HG03575 (cell line): ENCODE measurements around the gene SPTBN4.
A peak's percentile ranks its signal among the peaks of the same experiment; 100 is the strongest.
"Not testable (repeated sequence)": the region's sequence is repeated elsewhere in the genome, so short reads cannot be mapped to it uniquely, and the experiment has no call there.

ENCODE experiments used
- ATAC-seq: cut with Tn5 transposase; IDR thresholded peaks from one replicate; pipeline ENCODE4 v1.9.1; 2021; ENCODE audit not compliant: unreplicated experiment, insufficient number of reproducible peaks, low FRiP score; ENCODE audit errors: extremely low read depth

SPTBN4 gene

DNA sequence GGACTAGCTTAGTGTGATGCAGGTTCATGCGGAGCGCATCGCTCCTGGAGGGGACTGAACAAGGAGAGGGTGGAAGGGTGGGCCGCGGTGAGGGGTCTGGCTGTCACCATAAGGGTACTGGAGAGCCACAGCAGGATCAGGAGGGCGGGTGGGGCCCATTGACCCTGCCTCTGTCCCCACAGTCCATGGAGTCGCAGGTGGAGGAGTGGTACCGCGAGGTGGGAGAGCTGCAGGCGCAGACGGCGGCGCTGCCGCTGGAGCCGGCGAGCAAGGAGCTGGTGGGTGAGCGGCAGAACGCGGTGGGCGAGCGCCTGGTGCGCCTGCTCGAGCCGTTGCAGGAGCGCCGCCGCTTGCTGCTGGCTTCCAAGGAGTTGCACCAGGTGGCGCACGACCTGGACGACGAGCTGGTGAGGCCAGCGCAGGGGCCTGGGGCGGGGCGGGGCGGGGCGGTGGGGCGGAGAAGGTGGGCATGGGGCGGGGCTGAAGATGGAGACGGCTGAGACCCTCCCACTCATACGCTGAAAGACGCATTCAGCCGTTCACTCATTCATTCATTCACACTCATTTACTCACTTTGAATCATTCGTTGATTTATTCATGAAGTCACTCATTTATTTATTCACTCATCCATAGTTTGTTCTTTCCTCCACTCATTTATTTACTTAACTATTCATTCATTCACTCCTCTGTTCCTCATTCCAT lies 82.4 kb downstream of the SPTBN4 start:
- ATAC-seq = no peak

DNA sequence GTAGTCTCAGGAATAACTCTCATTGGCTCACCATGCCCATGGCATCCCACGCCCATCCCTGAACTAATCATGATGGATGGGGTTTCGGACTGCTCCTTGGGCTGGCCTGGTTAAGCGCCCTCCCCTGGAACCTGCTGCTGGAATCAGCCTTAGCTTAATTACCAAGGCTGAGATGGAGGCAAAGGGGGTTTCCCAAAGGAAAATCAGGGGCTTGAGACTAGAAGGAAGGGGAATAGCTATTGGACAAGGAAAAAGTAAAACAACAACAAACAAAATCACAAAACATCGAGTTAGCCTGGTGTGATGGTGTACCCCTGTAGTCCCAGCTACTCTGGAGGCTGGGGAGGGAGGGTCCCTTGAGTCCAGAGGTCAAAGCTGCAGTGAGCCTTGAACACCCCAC lies 84.2 kb downstream of the SPTBN4 start:
- ATAC-seq = no peak

DNA sequence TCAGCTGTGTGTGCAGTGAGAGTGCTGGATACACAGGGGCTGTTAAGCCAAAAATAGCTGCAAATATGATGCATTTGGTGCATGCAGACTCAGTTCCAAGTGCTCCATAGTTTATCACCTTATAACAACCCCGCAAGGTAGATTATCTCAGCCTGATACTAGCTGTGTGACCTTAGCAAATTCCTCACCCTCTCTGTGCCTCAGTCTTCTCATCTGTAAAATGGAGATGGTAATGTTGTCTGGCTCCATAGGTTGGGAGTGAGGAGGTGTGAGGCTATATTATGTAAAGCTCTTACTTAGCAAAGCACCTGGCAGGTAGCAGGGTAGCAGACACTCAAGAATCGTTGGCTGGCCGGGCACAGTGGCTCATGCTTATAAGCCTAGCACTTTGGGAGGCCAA lies 86.0 kb downstream of the SPTBN4 start:
- ATAC-seq = no peak

DNA sequence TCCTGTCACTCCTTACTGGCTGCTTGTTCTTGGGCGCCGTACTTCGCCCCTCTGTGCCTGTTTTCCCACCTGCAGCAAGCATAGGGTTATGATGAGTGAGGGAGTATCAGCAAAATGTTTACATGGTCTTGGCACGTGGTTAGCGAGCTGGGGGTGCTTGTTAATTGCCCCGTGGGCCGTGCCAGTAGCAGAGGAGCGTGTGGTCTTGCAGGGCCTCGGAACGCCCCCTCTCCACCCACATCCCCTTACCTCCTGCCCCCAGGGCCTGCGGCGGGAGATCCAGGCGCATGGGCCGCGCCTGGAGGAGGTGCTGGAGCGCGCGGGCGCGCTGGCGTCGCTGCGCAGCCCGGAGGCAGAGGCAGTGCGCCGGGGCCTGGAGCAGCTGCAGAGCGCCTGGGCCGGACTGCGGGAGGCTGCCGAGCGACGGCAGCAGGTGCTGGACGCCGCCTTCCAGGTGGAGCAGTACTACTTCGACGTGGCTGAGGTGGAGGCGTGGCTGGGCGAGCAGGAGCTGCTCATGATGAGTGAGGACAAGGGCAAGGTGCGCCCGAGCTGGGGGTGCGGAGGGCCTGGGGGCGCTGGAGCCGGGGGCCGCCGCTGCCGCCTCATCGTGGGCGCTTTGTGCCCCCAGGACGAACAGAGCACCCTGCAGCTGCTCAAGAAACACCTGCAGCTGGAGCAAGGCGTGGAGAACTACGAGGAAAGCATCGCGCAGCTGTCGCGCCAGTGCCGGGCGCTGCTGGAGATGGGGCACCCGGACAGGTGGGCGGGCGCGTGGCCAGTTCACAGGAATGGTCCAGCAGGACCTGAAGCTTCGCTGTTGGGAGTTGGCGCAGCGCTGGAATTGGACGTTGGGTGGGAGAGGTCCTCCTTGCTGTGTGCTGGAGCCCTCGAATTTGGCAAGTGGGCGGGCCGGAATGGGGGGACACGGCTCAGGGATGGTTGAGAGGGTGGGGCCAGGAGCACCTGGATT lies 87.4 kb downstream of the SPTBN4 start:
- ATAC-seq = no peak

DNA sequence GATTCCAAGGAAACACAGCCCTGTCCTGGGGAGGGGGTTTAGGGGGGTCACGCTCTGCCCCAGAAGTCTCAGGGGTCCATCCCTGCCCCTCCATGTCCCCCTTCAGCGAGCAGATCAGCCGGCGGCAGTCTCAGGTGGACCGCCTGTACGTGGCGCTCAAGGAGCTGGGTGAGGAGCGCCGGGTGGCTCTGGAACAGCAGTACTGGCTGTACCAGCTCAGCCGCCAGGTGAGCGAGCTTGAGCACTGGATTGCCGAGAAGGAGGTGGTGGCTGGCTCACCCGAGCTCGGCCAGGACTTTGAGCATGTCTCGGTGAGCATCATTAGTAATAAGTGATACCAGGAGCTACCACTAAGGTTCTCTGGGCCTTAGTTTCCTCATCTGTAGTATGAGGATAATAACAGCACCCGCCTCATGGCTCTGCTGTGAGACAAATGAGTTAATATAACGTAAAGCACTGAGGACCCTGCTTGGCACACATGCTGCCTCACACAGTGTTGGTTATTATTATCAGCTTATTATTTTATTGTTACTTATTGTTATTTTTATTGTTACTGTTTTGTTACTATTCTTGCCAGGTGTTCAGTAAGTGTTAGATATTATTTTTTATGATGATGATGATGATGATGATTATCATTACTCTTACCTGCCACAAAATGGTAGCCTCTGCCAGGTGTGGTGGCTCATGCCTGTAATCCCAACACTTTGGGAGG lies 89.3 kb downstream of the SPTBN4 start:
- ATAC-seq = no peak

DNA sequence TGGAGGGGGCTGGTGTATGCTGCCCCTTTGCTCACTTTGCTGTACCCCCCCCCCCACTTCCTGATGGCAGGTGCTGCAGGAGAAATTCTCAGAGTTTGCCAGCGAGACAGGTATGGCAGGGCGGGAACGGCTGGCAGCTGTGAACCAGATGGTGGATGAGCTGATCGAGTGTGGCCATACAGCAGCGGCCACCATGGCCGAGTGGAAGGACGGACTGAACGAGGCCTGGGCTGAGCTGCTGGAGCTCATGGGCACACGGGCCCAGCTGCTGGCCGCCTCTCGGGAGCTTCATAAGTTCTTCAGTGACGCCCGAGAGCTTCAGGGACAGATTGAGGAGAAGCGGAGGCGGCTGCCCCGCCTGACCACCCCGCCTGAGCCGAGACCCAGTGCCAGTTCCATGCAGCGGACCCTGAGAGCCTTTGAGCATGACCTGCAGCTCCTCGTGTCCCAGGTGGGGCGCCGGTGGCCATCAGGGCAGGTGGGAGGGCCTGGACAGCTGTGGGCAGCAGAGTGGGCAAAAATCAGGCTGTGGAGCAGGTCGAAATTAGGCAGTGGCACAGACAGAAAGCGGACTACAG lies 90.2 kb downstream of the SPTBN4 start:
- no peak for ATAC-seq

DNA sequence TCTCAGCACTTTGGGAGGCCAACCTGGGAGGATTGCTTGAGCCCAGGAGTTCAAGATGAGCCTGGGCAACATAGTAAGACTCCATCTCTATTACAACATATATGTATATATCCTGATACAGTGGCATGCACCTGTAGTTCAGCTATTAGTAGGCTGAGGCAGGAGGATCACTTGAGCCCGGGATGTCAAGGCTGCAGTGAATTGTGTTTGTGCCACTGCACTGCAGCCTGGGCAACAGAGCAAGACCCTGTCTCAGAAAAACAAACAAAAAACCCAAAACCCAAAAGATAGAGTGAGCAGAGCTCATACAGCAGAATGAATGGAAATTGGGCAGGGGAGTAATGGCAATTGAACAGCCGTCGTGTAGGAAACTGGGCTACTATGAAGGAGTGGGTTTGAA lies 92.6 kb downstream of the SPTBN4 start:
- no peak for ATAC-seq

DNA sequence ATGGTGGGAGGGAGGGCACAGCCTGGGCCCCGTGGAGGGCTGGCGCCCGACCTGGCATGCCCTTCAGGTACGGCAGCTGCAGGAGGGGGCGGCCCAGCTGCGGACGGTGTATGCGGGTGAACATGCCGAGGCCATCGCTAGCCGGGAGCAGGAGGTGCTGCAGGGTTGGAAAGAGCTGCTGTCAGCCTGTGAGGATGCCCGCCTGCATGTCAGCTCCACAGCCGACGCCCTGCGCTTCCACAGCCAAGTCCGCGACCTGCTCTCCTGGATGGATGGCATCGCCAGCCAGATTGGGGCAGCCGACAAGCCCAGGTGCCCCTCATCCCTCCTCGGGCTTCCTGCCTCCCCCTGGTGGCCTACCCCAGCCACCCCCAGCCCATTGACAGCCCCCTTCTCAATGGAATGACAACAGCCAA lies 93.3 kb downstream of the SPTBN4 start:
- no peak for ATAC-seq

DNA sequence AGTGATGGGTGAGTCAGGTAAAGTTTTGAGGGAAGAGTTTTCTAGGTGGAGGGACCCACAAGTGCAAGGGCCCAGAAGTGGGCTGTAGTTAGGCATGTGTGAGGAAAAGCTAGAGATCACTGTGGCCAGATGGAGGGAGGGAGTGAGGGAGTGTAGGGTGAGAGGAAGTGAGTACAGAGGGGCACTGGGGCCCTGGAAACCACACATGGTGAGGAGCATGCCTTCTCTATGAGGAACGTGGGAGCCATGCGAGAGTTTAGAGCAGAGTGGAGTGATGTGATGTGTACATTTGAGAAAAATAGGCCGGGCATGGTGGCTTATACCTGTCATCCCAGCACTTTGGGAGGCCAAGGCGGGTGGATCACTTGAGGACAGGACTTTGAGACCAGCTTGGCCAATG lies 95.1 kb downstream of the SPTBN4 start:
- ATAC-seq = no peak

DNA sequence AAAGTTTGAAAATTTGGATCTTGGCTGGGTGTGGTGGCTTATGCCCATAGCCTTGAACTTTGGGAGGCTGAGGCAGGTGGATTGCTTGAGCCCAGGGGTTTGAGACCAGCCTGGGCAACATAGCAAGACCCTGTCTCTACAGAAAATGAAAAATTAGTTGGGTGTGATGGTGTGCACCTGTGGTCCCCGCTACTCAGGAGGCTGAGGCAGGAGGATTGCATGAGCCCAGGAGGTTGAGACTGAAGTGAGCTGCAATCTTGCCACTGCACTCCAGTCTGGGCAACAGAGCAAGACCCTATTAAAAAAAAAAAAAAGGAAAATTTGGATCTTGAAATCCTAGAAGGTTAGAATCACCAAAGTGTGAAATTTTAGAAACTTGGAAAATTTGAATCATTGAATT lies 97.7 kb downstream of the SPTBN4 start:
- ATAC-seq = not testable (repeated sequence)

DNA sequence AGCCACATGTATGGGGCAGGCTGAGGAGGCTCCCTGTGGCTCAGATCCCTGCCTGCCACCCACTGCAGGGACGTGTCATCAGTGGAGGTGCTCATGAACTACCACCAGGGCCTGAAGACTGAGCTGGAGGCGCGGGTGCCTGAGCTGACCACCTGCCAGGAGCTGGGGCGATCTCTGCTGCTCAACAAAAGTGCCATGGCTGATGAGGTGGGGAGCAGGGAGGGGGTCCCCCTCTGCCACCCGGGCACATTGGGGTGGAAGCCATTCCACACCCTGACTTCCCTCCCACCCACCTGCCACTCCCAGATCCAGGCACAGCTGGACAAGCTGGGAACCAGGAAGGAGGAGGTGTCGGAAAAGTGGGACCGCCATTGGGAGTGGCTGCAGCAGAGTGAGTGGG lies 98.6 kb downstream of the SPTBN4 start:
- ATAC-seq = no peak

DNA sequence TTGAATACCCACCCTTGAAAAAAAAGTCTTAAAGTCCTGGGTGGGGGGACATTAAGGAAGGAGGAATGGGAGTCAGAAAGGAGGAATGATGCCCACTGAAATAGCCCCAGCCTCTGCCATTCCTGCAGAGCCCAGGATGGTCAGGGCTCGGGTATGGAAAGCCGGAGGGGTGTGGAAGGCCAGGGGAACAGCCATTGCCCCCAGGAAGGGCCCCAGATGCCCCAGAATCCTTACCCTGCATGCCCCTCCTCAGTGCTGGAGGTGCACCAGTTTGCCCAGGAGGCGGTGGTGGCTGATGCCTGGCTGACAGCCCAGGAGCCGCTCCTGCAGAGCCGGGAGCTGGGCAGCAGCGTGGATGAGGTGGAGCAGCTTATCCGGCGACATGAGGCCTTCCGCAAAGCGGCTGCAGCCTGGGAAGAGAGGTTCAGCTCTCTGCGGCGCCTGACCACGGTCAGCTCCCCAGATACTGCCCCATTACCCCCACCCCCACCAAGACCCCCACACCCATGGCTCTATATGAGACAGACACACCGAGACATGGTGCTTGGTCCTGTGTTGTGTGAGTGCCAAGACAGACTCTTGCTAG lies 99.2 kb downstream of the SPTBN4 start:
- ATAC-seq = no peak

DNA sequence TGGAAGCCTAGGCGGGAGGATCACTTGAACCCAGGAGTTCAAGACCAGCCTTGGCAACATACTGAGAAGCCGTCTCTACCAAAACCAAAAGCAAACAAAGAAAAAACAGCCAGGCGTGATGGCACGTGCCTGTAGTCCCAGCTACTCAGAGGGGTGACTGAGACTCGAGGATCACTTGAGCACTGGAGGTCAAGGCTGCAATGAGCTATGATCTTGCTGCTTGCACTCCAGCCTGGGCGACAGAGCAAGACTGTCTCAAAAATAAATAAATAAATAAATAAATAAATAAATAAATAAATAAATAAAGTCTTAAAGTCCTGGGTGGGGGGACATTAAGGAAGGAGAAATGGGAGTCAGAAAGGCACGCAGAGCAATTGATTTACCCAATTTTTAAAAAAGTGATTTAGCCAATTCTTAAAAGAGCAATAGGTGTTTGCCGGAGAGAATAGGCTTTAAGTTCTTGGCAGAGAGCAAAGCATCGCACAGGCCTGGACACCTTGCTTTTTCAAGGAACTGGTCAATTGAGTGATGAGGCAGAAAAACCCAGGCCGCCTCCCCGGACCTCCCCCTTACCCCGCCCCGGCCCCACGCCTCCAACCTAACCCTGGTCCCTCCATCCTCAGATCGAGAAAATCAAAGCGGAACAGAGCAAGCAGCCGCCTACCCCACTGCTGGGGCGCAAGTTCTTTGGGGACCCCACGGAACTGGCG lies 100.4 kb downstream of the SPTBN4 start:
- ATAC-seq = no peak

DNA sequence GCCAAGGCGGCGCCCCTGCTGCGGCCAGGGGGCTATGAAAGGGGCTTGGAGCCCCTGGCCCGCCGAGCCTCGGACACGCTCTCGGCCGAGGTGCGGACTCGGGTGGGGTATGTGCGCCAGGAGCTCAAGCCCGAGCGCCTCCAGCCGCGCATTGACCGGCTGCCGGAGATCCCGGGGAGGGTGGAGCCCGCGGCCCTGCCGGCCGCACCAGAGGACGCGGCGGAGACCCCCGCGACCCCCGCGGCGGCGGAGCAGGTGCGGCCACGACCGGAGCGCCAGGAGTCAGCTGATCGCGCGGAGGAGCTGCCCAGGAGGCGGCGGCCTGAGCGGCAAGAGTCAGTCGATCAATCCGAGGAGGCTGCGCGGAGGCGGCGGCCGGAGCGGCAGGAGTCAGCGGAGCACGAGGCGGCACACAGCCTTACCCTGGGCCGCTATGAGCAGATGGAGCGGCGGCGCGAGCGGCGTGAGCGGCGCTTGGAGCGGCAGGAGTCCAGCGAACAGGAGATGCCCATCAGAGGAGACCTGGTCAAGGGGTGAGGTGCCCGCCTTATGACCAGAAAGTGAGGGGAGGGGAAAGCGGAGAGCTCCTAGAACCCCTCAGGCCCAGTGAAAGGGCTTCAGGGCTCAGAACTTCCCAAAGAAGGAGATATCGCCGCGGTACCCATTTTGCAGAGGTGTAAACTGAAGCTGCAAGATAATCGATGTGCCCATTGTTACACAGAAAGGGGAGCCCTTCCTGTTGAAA lies 101.1 kb downstream of the SPTBN4 start:
- ATAC-seq = no peak

DNA sequence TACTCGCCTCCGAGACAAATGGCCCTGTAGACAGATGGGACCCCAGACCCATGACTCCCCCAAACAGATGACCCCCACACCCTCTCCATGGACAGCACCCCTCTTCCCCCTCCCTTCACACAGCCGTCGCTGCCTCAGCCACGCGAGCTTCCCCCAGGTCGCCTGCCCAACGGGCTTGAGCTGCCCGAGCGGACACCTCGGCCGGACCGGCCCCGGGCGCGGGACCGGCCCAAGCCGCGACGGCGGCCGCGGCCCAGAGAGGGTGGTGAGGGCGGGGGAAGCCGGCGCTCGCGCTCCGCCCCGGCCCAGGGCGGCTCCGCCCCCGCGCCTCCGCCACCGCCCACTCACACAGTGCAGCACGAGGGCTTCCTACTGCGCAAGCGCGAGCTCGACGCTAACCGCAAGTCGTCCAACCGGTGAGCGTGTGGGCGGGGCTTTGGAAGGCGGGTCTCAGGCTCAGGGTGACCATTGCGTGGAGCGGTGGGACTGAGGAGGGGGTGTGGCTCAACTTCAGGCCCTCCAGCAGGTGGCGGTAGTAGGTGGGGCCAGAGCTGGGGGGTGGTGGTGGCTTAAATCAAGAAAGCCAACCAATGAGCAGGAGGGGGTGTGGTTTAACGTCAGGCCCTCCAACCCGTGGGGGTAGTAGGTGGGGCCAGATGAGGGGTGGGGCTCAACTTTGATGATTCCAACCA lies 103.7 kb downstream of the SPTBN4 start:
- peak; percentile 31 for ATAC-seq

DNA sequence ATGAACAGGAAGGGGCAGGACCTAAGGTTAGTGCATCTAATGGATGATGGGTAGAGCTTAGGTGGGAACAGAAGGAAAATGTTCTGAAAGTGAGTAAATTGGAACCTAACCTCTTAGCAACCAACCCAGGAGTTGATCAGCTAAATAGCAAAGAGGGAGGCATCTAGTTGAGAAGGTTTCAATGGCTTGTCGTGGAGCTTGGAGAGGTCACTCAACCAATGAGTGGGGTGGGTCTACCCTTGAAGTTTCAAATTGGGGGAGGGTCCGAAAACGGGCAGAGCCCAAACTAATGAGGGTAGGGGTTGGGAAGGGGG lies 104.2 kb downstream of the SPTBN4 start:
- ATAC-seq = no peak

DNA sequence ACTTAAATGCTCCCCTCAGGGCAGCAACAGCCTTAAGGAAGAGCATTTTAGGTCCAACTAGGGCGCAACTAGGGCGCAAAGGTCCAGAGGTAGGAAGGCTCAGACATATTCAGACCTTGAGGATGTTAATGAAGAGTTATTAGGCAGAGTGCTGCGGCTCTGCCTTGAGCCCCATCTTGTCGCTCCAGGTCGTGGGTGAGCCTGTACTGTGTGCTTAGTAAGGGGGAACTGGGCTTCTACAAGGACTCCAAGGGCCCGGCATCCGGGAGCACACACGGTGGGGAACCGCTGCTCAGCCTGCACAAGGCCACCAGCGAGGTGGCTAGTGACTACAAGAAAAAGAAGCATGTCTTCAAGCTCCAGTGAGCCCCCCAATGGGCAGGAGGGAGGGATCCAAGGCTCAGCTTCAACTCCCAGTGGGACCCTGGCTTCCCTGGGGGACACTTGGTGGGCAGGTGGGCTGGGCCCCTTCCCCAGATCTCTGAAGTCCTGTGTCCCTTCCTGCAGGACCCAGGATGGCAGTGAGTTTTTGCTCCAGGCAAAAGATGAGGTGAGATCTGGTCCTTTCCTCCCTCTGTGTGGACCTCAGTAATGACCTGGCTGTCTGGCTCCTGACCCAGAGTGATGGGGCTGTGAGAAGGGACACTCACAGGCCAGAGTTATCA lies 105.2 kb downstream of the SPTBN4 start:
- no peak for ATAC-seq
